CD14-positive monocyte (primary cell): ENCODE measurements around the gene CKAP4. TPM values are rescaled to one million over a fixed set of nuclear protein-coding genes. Genes with fewer than 3 reads are reported as not detected.

Source experiments
- DNase-seq, 3 donors: peaks; one replicate each; pipeline ENCODE4 v3.0.0-alpha.2; 2011 to 2022
- H2AFZ ChIP-seq: 2 replicates; pipeline ENCODE4 v1.6.0; 2012; ENCODE audit warnings: mild to moderate bottlenecking, low read depth, low read length, inconsistent platforms; ENCODE audit not compliant: insufficient read depth, poor library complexity, severe bottlenecking
- H3K27ac ChIP-seq, 2 donors: 1 replicate in 1 of 2; 2 replicates in 1 of 2; pipeline ENCODE4 v1.5.1; 2012 to 2013; ENCODE audit warnings: low read length in 2 of 2, control low read depth in 1 of 2, inconsistent platforms in 1 of 2, low read depth in 1 of 2, mild to moderate bottlenecking in 1 of 2
- H3K27me3 ChIP-seq, 2 donors: one replicate each; pipeline versions ENCODE4 v1.6.0 to v1.6.1; 2011 to 2013; ENCODE audit warnings: low read length in 2 of 2; ENCODE audit not compliant: control insufficient read depth in 2 of 2, insufficient read depth in 2 of 2
- H3K36me3 ChIP-seq, 2 donors: replicated peaks in 1 of 2; 1 replicate in 1 of 2; 2 replicates in 1 of 2; pipeline versions ENCODE4 v1.5.1 to v1.6.1; 2012 to 2013; ENCODE audit warnings: low read length in 2 of 2, control low read depth in 1 of 2, inconsistent platforms in 1 of 2, mild to moderate bottlenecking in 1 of 2; ENCODE audit not compliant: insufficient read depth in 2 of 2, control insufficient read depth in 1 of 2
- H3K4me1 ChIP-seq, 2 donors: 1 replicate in 1 of 2; 2 replicates in 1 of 2; pipeline versions ENCODE4 v1.5.1 to v1.6.1; 2012 to 2013; ENCODE audit warnings: low read length in 2 of 2, control low read depth in 1 of 2, inconsistent platforms in 1 of 2, mild to moderate bottlenecking in 1 of 2, moderate library complexity in 1 of 2; ENCODE audit not compliant: insufficient read depth in 2 of 2, control insufficient read depth in 1 of 2
- H3K4me2 ChIP-seq: replicated peaks from 2 replicates; pipeline ENCODE3; 2012; ENCODE audit warnings: low read length, moderate library complexity, mild to moderate bottlenecking; ENCODE audit not compliant: poor library complexity, severe bottlenecking; ENCODE audit errors: extremely low read depth
- H3K4me3 ChIP-seq, 3 experiments: fragments of 200-600 bp in 1 of 3; sonication (generic) in 1 of 3; replicated peaks in 1 of 3; 1 replicate in 2 of 3; 2 replicates in 1 of 3; pipeline ENCODE4 v1.5.1; 2011 to 2013; ENCODE audit warnings: low read length in 3 of 3, mild to moderate bottlenecking in 3 of 3, control low read depth in 2 of 3, low read depth in 2 of 3, inconsistent platforms in 1 of 3, moderate library complexity in 1 of 3
- H3K79me2 ChIP-seq: 2 replicates; pipeline ENCODE4 v1.6.0; 2012; ENCODE audit warnings: mild to moderate bottlenecking, control low read depth, inconsistent platforms, low read length, moderate library complexity; ENCODE audit not compliant: insufficient read depth
- H3K9ac ChIP-seq: 2 replicates; pipeline ENCODE4 v1.6.0; 2017; ENCODE audit warnings: low read length, mild to moderate bottlenecking; ENCODE audit not compliant: insufficient read depth, poor library complexity, severe bottlenecking
- H3K9me3 ChIP-seq, 2 donors: replicated peaks in 1 of 2; 1 replicate in 1 of 2; 2 replicates in 1 of 2; pipeline versions ENCODE4 v1.5.1 to v1.6.1; 2012 to 2013; ENCODE audit warnings: low read length in 2 of 2, control low read depth in 1 of 2; ENCODE audit not compliant: control insufficient read depth in 1 of 2, insufficient read depth in 1 of 2
- H4K20me1 ChIP-seq: 2 replicates; pipeline ENCODE4 v1.6.0; 2012; ENCODE audit warnings: mild to moderate bottlenecking, low read length, control low read depth, moderate library complexity; ENCODE audit not compliant: insufficient read depth
- H3K27ac Mint-ChIP-seq, 7 donors: one replicate each; pipeline ENCODE4 v1.8.0; 2020; ENCODE audit warnings: mild to moderate bottlenecking in 7 of 7, mixed read lengths in 7 of 7, moderate library complexity in 6 of 7, inconsistent platforms in 2 of 7
- H3K27me3 Mint-ChIP-seq, 3 donors: one replicate each; pipeline ENCODE4 v1.8.0; 2021 to 2022; ENCODE audit warnings: low read depth in 3 of 3, mild to moderate bottlenecking in 3 of 3, mixed read lengths in 3 of 3, moderate library complexity in 3 of 3, inconsistent platforms in 1 of 3
- H3K36me3 Mint-ChIP-seq, 2 donors: one replicate each; pipeline ENCODE4 v1.8.0; 2020; ENCODE audit warnings: mixed read lengths in 2 of 2, inconsistent platforms in 1 of 2, mild to moderate bottlenecking in 1 of 2
- H3K4me1 Mint-ChIP-seq: one replicate; pipeline ENCODE4 v1.8.0; 2020; ENCODE audit warnings: mild to moderate bottlenecking, mixed read lengths
- H3K4me3 Mint-ChIP-seq, 2 donors: one replicate each; pipeline ENCODE4 v1.8.0; 2020; ENCODE audit warnings: mild to moderate bottlenecking in 2 of 2, mixed read lengths in 2 of 2, moderate library complexity in 1 of 2
- H3K9me3 Mint-ChIP-seq, 7 donors: one replicate each; pipeline ENCODE4 v1.8.0; 2020 to 2022; ENCODE audit warnings: mixed read lengths in 7 of 7, mild to moderate bottlenecking in 6 of 7, moderate library complexity in 6 of 7, inconsistent platforms in 2 of 7
- CTCF ChIP-seq: fragments of 200-600 bp; IDR thresholded peaks from one replicate; pipeline ENCODE4 v1.8.0; 2022; ENCODE audit warnings: antibody characterized with exemption, mild to moderate bottlenecking
- WGBS: methylation state at CpG from one replicate; pipeline ENCODE4 v1.1.5; 2013; ENCODE audit warnings: missing lambda C conversion rate; ENCODE audit not compliant: insufficient coverage; 5-methylcytosine and 5-hydroxymethylcytosine counted together
- intact Hi-C, 2 donors: fragments of 100-400 bp; cut with micrococcal nuclease; formaldehyde crosslinking; loops; one replicate each; pipeline versions ENCODE4 v1.15.0 to v1.15.1; 2023
- polyA plus RNA-seq, 3 donors: library from polyadenylated mRNA; depleted of rRNA in 1 of 3; unstranded in 2 of 3; stranded (reverse) in 1 of 3; fragments of 300-500 nt in 2 of 3; fragments of >200 nt in 1 of 3; fragmentation: Illumina TruSeq in 2 of 3; gene quantifications; 1 replicate in 2 of 3; 2 replicates in 1 of 3; pipeline ENCODE4 v1.2.3, GENCODE V29; 2012 to 2021

The CKAP4 gene
- polyA plus RNA-seq, 3 donors = 46.9 to 59.4 (median 55.9) TPM

GRCh38 chr12:106197906-106198623 lies 49.8 kb downstream of the CKAP4 start:
- H3K4me2 ChIP-seq = no peak overlapping the region
- H2AFZ ChIP-seq = no peak overlapping the region
- TF ChIP-seq CTCF = no peak
- Mint-ChIP-seq H3K27me3 (peaks cover 6 to 16% (median 11%) of the 10 kb centered on the region in 3 donors), H3K36me3 (no peaks in the 10 kb centered on the region), H3K9me3 (peaks cover 0 to 3% (median 0%) of the 10 kb centered on the region in 7 donors), H3K4me1 (no peaks in the 10 kb centered on the region), H3K4me3 (no peak overlapping the region), H3K27ac (no peak overlapping the region)
- WGBS = 96% methylated on average over 5 of the region's 8 CpGs
- no peaks in the 10 kb centered on the region for H3K4me1 ChIP-seq
- intact Hi-C loops = no loop called here
- H3K4me3 ChIP-seq = no peak overlapping the region
- no peak overlapping the region for H3K9ac ChIP-seq
- no peaks in the 10 kb centered on the region for H3K36me3 ChIP-seq
- no peaks in the 10 kb centered on the region for H4K20me1 ChIP-seq
- no peaks in the 10 kb centered on the region for H3K79me2 ChIP-seq
- no peak for DNase-seq
- no peaks in the 10 kb centered on the region for H3K27me3 ChIP-seq
- no peak overlapping the region for H3K27ac ChIP-seq
- no peaks in the 10 kb centered on the region for H3K9me3 ChIP-seq

DNA sequence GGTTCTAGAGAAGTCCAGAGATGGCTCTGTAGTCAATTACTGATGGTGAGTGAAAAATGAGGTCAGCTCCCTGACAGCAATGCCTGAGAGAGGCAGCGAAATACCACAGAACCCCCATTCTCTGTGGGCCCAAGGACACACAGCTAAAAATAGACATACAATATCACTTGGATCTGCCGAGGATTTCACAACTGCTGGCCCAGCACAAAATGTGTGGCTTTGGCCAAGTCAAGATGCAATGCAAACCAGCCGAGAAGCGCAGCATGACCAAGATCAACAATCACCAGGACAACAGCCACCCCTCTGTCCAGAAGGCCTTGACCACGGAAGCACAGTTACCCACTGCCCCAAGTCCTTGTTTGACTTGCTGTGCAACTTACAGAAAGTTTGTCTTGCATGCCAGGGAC lies 52.2 kb downstream of the CKAP4 start:
- Mint-ChIP-seq H3K27me3 (peaks cover 8 to 16% (median 16%) of the 10 kb centered on the region in 3 donors), H3K9me3 (peaks cover 0 to 2% (median 0%) of the 10 kb centered on the region in 7 donors), H3K4me3 (no peak overlapping the region), H3K27ac (no peak overlapping the region), H3K4me1 (no peaks in the 10 kb centered on the region), H3K36me3 (no peaks in the 10 kb centered on the region)
- intact Hi-C loops = no loop called here
- Histone ChIP-seq H3K27me3 (no peaks in the 10 kb centered on the region), H2AFZ (no peak overlapping the region), H3K4me3 (no peak overlapping the region), H3K79me2 (no peaks in the 10 kb centered on the region), H3K4me2 (no peak overlapping the region), H4K20me1 (no peaks in the 10 kb centered on the region), H3K9me3 (no peaks in the 10 kb centered on the region), H3K4me1 (no peaks in the 10 kb centered on the region), H3K27ac (no peak overlapping the region), H3K9ac (no peak overlapping the region), H3K36me3 (no peaks in the 10 kb centered on the region)
- WGBS = no CpG with 5 or more reads among the region's 5 CpGs
- DNase-seq = no peak
- TF ChIP-seq CTCF = no peak
